HG03521 (cell line): Measurements from ENCODE around the gene UBE2E2.
A peak's percentile ranks its signal among the peaks of the same experiment; 100 is the strongest.

Source experiments
- ATAC-seq: cut with Tn5 transposase; IDR thresholded peaks from one replicate; pipeline ENCODE4 v1.9.1; 2021; ENCODE audit warnings: mild to moderate bottlenecking, moderate library complexity; ENCODE audit not compliant: unreplicated experiment

Gene UBE2E2

DNA sequence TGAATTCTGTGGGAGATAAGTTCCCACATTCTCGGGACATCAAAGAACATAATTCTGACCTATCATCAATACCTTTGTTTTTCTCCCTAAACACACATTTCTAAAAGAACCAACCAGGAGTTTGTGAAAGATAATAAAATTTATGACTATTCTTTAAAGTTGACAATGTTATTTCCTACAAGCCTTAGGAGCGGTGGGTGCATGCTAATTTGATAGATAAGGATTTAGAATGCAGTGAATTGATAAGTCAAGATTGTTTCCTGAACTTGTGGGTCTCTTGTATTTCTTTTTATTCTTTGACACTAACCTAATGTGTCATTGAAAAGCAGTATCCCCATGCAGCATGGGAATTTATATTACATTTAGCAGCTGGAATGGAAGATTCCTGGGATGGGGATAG, 10.3 kb upstream of the UBE2E2 start:
- ATAC-seq = no peak

DNA sequence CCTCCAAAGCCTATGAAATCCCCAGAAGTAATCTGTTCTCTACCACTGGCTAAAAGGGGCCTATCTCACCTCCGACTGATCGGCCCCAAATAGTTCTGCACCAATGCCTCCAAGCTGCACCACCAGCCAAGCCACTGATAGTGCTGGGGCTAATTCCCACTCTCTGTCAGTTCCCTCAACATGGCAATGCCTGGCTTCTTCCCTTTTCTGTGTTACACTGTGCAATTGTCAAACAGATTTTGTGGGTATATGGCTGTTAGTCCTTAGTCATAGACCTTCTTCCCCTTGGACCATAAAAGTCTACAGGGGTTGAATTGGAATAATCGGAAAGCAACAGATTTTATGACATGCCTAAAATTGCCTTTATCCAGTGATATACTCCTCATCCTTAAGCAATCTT, 9.3 kb upstream of the UBE2E2 start:
- no peak for ATAC-seq

DNA sequence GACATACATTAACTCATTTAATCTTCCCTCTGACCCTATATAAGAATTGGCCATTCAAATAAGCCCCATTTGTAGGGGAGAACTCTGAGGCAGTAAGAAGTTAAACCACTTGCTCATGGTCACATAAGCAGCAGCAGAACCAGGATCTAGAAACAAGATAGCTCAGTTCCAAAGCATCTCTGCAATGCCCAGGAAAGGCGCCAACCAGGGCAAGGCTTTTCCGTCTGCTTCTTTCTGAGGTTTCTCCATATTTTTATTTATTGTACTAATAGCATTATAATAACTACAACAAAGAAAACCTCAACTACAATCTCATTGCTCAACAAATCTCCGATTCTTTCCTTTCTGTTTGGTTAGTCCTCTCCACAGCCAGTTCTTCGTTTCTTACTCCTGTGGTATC, 4.3 kb upstream of the UBE2E2 start:
- ATAC-seq = no peak

DNA sequence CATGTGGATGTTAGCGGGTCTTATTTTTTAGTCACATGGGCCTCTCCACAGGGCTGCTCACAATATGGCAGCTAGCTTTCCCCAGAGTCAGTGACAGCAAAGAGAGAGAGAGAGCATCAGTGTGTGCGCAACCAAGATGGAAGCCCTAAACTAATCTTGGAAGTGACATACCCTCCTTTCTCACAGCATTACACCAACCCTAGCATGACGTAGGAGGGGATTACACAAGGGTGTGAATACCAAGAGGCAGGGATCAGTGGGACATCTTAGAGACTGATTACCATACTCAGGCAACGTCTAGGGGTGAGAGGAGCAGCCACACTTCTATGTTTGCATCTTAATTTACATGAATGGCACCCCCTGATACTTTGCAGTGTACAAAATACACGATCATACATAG, 3.5 kb upstream of the UBE2E2 start:
- ATAC-seq = no peak

DNA sequence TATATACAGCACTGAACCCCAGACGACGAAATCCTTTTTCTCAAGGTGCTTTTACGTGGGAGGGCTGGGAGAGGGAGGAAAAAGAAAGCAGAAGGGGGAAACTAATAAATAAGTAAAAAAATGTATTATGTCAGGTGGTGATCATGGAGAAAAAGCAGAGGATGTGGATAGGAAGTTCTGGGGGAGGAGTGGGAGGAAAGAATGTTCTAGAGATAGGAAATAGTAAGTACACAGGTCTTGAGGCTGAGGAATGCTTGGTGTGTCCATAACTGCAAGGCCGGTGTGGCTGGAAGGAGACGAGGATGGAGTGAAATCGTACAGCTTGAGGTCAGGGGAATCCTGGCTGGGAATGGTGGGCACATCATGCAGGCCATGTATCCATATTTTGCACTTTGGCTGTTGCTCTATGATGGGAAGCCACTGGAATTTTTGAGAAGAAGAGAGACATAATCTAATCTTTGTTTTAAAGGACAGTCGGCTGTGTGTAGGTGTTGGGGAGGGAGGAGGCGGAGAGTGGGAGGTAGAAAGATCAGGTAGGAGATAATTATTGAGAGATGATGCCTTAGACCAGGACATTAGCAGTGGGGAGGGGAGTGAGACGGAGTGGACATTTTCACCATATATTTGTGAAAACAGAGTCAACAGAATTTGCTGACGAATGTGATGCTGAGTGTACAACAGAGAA, 1.8 kb upstream of the UBE2E2 start:
- ATAC-seq = no peak

DNA sequence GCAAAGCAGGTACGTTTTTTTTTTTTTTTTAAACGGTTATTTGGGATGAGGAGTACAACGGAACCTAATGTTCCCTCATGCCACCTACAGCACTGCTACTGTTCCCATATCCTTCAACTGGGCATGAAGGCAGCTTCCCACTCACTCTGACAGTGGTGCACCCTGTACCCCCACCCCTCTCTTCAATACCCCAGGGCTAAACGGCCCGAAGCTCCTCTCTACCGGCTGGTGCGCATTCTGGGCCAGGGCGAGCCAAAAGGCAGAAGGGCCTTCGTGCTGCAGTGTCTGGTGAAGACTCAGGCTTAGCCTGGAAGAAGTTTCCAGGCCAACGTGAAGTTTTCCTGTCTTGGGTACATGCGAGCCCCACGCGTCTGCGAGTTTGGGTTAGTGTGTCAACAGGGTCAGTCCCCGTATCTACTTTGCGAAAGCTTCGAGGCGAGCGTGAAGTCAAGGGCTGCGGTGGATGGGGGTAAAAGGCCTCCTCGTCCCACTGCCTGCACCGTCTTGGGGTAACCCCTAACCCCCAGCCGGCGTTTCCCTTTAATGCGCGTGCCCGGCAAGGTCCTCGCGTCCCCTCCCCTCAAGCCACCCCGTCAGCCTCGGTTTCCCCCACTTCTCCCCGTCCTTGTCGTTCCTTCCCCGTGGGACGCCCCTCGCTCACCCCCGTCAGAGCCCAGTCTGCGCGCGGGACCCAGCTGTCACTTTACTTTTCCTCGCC, 765 bp upstream of the UBE2E2 start:
- ATAC-seq = peak; percentile 29

DNA sequence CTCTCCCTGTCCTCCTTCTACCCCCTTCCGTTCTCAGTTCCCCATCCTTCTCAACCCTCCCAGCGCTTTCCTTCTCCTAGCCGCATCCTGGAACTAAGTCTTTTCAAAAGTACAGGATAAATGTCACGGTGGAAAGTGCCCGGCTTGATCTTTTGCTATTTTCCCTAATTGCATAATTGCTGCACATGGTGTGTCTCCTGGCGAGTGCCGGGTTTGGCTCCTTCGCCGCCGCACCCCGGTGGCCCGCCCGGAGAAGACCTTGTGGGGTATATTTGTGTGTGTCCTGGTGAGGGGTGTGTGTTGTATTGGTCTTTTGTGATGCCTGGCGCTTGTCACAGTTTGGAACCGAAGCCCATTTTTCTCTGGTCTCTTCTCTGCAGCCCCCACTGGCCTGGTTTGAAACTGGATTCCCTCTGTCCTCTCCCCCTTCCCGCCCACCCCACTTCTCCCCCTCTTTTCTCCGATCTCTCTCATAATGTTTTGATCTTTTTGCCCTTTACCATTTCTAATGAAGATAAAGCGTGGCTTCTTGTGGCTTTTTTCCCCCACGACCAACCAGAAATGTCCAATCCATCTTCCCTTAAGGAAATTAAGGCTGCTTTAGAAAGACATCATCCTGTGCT, 692 bp downstream of the UBE2E2 start:
- ATAC-seq = no peak

DNA sequence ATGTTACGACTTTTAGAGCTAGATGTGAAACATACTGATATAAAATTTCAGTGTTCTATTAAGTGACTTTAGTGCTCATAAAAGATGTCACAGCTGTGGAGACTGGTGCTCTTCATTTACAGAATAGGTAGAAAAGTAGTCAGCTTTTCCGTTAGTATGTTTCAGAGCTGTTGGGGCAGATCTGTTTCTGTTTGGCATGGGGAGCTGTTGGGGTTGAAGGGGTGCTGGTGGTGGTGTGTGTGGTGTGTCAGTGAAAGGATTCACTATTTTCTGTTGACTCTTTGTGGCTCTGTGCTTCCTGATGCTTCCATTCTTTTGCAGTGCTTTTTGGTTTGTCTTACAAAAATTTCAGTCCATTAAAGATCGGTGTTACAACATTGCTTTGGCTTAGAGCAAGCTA, 3.2 kb downstream of the UBE2E2 start:
- no peak for ATAC-seq

DNA sequence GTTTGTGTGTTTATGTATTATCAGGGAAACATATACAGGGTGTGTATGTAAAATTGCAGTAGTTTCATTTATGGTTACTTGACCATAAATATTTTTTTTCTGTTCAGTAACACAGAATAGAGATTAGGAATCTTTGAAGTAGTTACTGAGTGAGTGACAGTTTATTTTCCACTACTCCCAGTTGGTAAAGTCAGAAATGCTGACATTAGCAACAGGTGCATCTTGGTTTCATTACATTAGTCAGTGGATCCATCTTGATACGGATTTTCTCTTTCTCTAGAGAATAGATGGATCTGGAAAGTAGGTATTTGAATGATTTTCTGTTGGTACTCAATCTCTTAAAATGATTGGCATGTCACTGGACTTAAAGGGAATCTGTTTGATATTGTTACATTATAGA, 6.0 kb downstream of the UBE2E2 start:
- no peak for ATAC-seq

DNA sequence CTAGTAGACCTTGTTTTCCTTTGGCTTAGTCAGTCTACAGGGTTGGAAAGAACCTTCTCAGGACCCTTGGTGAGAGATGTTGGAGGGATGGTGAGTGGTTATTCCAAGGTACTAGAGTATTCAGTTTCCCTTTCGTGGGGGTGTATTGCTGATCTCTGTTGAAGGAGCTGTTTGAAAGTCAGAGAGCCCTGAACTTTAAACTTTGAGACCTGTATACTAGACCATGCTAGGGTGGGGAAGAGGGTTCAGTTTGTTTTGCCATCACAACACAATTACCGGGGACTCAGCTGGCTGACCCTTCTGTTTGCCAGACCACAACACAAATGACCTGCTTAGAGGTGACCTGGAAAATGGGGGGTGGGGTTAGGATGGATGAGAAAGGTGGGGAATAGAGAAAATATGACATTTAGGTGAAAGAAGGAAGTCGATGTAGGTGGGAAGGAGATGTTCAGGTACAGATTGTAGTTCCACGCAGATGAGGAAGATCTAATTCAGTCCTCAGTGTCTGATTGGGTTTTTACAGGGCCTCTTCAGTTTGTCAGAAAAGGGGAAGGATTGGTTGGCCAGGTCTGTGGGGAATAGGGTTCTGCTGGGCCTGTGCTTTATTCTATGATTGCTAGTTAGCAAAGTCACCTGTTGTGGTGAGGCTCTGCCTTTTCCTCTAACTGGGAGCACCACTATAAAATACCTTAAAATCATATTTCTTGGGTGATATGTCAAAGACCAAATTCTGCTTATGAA, 6.8 kb downstream of the UBE2E2 start:
- no peak for ATAC-seq

DNA sequence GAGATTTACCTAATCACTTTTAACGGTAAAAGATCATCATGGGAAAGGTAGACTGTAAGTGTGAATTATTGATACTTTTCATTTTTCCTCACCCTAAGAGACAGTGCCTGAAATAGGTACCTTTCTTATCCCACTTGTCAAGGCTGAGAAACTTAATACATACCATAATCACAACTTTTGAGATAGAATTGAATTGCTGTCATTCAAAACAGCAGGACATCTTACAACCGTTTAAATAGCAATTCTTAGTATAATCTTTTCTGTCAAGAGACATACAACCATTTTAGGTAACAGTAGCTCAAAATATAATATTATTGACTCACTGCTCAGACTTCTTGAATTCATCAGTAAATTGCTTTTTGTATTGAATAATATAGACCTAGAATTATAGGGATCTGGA, 10.7 kb downstream of the UBE2E2 start:
- ATAC-seq = no peak

DNA sequence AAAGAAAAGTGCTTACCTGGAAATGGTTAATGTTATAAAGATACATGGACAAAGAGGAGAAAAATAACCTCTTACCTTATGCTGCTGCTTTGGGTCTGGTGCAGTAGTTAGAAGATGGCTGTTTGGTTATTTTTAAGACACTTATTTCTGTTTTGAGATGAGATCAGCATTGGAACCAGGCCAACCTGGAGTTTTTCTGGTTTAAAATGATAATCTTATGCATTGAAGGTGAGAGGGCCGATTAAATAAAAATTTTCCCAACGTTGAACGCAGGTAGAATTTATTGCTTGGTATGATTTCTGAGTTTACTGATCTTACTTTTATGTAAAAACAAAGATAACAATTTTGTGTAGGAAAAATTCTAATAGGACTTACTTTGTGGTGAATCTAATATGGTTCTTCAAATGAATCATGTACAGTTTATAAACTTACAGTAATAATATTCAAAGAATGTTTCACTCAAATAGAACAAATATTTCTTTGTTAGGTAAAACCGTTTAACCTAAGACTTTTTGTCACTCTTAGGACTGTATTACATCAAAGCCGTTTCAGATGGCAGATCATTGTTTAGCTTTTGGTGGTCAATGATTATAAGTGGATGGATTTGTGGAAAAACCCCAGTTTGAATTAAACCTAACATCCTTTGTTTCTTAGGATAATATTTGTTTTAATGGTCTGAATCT, 14.9 kb downstream of the UBE2E2 start:
- no peak for ATAC-seq

DNA sequence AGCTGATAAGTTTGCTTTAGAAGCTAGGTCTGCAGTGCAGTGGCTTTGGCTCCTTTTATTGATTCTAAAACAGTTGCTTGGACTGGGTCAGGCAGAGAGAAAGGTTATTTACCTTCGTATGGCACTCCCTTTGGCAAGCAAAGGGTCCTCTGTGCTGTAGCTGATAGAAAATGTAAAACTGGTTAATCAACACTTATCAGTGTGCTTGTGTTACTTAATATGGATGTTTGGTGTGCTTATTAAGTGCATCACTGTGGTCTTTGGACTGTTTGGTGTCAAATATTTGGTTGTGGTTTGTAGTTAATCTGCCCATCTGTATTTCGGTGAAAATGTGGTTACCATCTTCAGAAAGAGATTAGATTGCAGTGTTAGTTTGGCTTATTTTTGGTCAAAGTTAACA, 16.0 kb downstream of the UBE2E2 start:
- ATAC-seq = peak; percentile 40

DNA sequence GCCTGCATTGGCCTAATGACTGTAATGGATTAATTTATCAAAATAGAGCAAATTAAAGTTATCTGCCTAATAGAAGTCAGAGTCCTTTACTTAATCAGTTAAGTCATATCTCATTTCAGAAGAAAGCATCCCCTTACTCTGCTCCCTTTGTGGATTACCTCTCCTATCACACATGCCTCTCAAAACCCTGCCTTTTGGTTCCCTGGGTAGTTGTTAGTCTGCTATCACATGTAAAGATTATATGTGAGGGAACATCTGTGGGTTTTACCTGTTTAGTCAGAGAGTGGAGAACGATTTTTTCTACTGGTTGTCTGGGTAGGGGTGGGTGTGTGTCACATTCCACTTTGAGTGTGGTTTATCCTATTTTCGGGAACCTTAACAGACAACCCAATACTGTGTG, 16.4 kb downstream of the UBE2E2 start:
- peak; percentile 33 for ATAC-seq

DNA sequence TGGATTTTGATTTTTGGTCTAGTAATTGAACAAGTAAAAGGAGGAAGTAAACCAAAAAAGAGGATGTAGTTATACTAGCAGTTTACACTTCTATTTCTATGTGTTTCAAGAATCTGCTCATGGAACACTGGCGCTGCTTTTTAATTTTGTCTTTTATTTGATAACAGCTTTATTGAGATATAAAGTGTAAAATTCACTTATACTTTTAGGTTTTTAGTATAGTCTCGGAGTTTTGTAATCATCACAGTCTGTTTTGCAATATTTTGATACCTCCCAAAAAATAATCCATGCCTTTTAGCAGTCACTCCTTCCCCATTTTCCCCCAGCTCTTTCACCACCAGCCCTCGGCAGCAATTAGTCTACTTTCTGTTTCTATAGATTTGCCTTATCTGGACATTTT, 18.0 kb downstream of the UBE2E2 start:
- ATAC-seq = no peak

DNA sequence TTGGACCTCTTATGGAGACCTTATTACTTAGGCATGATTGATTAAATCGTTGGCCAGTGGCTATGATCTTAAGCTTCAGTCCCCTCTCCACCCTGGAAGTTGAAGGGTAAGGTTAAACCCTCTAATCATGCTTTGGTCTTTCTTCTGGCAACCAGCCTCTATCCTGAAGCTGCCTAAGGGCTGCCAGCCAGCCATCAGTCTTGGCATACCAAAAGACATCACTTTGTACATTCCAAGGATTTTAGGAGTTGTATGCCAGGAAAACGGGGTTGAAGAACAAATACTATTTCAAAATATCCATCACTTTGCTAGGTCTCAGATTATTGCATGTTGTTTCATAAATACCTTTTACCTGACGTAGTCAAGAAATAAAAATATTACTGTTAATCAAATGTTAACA, 28.9 kb downstream of the UBE2E2 start:
- ATAC-seq = no peak

DNA sequence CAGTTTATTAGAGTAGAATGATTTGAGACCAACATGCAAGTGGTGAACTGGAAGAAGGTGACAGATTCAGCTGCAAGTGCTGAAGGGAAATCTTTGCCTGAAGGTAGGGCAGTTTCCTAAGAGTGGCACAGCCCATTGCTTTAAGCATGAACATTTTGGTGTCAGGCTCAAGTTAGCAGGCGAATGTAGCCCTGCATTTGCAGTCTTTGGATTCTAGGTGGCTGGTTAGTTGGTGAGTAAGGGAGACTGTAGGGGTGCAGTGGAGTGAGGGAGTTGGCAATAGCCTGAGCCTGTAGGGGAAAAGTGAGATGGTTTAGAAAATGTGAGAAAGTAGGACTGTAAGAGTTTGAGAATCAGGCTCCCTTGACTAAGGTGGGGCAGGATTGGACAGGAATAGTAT, 29.7 kb downstream of the UBE2E2 start:
- ATAC-seq = no peak

DNA sequence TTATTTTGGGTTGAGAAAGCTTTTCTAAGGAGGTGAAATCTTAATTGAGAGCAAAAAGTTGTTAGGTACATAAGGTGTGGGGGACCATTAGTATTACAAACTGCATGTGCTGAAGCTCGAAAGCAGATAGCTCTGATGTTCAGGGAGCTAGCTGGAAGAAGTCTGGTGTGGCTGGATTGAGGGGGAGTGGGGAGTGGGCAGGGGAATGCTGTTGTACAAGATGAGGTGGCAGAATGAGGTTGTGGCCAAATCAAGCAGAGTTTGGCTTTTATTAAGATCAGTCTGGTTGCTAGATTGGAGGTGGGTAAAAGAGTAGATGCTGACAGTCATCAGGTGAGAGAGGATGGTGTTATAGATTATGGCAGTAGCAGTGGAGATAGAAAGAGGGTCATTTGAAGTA, 32.1 kb downstream of the UBE2E2 start:
- ATAC-seq = no peak

DNA sequence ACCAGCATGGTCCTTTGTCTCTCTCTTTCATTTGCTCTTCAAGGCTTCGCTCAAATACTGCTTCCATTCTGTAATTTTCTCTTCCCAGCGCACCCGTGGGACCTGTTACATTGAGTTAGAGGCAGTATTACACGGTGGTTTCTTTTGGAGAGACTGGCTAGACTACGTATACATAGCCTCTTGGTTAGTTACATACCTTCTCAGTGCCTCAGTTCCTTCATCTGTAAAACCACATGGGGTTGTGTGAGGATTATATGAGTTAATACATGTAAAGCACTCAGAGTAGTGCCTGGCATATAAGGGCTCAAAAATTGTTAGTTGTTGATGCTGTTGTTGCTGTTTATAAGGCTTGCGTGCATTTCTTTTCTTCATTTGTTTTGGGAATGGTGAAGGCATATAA, 33.8 kb downstream of the UBE2E2 start:
- ATAC-seq = no peak

DNA sequence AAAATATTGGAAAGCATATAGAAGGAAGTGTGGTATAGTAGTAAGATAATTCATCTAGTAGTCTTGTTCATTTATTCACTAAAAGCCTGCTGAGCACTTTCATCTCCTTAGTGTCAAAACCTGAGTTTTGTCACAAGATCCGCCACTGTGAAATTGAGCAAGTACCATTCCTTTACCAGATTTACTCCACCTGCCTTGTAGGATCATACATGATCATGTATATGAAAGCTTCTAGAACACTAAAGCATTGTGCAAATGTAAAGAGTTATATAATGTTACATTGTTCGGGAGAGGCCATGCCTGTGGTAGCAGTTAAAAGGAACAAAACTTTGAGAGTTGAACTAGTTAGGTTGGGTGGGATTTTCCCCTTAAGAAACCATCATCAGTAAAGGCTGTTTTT, 35.0 kb downstream of the UBE2E2 start:
- no peak for ATAC-seq

DNA sequence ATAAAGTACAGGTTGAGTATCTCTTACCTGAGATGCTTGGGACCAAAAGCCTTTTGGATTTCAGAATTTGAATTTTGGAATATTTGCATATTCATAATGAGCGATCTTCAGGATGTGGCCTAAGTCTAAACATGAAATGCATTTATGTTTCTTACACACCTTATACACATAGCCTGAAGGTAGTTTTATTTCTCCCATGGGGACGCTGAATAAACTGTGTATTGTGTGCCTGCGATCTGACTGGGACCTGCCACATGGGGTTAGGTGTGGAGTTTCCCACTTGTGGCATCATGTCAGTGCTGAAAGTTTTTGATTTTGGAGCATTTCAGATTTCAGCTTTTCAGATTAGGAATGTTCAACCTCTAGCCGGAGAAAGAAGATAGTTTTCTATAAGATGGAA, 35.5 kb downstream of the UBE2E2 start:
- no peak for ATAC-seq
